NAMALWA (cell line): ENCODE measurements around the gene ABCA13.

Experiments
- DNase-seq: peaks from one replicate; pipeline ENCODE4 v3.0.0-alpha.2; 2015; ENCODE audit warnings: low spot score

The ABCA13 gene

GRCh38 chr7:48637382-48637781 lies 466.1 kb downstream of the ABCA13 start:
- DNase-seq, result no peak

GRCh38 chr7:48638041-48638440 lies 466.8 kb downstream of the ABCA13 start:
- no peak for DNase-seq

GRCh38 chr7:48643431-48644013 lies 472.3 kb downstream of the ABCA13 start:
- no peak for DNase-seq

GRCh38 chr7:48658138-48658537 lies 486.9 kb downstream of the ABCA13 start:
- no peak for DNase-seq

- DNase-seq, result no peak
Measured at GRCh38 chr7:48660306-48660870, 489.1 kb downstream of the ABCA13 start.

GRCh38 chr7:48664241-48664640 lies 493.0 kb downstream of the ABCA13 start:
- DNase-seq, result no peak

GRCh38 chr7:48665353-48666135 lies 494.3 kb downstream of the ABCA13 start:
- no peak for DNase-seq

GRCh38 chr7:48667407-48667806 lies 496.1 kb downstream of the ABCA13 start:
- DNase-seq, result no peak

- DNase-seq, result no peak
Measured at GRCh38 chr7:48671656-48672055, 500.4 kb downstream of the ABCA13 start.

- no peak for DNase-seq
Measured at GRCh38 chr7:48681006-48681405, 509.7 kb downstream of the ABCA13 start.

- no peak for DNase-seq
Measured at GRCh38 chr7:48691788-48692187, 520.5 kb downstream of the ABCA13 start.
